HG03139 (cell line): Measurements from ENCODE around the gene SUGP2.
"Not testable (repeated sequence)": the region's sequence is repeated elsewhere in the genome, so short reads cannot be mapped to it uniquely, and the experiment has no call there.

Experiments used
- ATAC-seq: cut with Tn5 transposase; IDR thresholded peaks from one replicate; pipeline ENCODE4 v1.9.1; 2021; ENCODE audit not compliant: unreplicated experiment

Gene SUGP2

DNA sequence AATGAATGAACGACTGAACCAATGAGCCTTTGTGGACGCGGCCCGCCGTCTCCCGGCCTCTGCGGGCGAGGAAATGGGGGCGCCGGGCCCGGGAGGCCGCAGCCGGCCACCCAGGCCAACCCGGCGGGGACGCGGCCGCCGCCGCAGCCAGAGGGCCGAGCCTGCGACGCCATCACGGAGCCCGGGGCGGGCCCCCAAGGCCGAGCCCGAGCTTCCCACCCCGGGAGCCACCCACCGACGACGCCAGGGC, 216 bp downstream of the SUGP2 start:
- no peak for ATAC-seq

- ATAC-seq = peak; percentile 42
Observed at GRCh38 chr19:19032420-19033175, 719 bp downstream of the SUGP2 start.

DNA sequence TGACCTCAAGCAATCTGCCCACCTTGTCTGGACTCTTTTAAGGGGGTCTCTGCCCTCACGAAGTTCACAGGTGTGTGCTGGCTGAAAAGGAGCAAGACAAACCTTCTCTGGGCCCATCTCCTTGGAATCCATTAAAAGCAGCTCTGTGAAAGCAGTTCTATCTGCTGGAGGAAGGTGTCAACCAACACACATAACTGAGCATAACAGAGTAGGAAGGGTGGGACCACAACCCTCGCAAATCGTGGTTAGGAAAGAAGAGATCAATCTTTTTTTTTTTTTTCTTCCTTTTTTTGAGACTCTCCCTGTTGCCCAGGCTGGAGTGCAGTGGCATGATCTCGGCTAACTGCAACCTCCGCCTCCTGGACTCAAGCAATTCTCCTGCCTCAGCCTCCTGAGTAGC, 1.4 kb downstream of the SUGP2 start:
- no peak for ATAC-seq

- no peak for ATAC-seq
Observed at GRCh38 chr19:19028526-19028925, 4.8 kb downstream of the SUGP2 start.

DNA sequence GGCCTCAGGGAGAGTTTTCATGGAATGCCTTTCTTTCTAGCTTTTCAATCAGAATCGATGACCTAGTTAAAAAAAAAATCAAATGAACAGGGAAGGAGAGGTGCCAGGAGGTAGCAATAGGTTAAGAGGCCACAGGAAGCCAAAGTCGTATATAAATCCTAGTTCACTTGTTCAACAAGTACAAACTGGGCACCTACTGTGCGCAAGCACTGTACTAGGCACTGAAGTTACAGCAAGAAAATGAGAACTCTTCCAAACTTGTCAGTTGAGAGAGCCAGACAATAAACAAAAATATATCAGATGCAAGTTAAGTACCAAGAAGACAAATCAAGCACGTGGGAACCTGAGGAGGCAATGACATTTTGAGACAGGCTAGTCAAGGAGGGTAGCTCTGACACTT, 6.1 kb downstream of the SUGP2 start:
- no peak for ATAC-seq

DNA sequence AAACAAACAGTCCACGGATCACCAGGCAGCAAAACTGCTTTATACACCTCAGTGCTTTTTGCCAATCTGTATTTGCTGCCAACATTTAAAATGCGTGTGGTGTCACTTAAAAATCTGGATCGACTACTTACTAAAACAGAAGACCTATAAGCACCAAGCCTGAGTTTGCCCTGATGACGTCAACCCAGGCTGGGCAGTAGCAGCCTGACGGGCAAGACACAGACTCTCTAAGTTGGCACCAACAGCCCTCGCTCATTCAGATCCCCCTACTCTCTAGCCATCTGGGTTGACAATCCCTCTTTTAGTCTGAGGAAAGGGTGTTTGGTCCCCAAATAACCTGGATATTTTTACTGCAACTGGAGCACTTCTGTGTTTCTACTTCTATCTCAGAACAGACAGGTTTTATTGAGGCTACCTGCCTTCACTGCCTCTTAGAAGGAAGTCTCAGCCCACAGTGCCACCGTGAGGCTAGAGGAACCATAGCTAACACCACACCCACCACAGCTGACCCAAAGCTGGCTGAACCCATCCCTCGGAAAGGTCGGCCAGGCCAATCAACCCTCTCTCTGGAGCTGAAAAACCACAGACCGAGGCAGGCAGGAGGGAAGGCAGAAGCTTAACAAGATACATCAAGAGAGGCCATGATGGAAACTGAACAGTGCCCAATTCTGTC, 6.9 kb downstream of the SUGP2 start:
- no peak for ATAC-seq

DNA sequence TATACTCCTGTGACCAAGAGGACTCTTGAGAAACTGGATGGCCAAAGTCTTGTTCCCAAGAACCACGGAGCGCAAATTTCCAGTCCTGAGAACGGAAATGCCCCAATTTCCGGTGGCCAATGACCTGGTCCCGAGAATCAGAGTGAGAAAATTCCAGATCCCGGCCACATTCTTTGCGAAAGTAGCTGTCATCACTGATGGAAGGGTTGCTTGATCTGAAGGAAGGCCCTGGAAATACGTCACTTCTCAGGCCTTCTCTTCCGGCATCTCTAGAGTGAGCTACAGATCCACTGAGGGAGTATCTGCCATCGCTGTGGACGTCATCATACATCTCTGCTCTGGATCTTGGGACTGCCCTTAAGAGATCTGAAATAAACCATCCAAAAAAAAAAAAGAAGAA, 7.5 kb downstream of the SUGP2 start:
- no peak for ATAC-seq

- not testable (repeated sequence) for ATAC-seq
Observed at GRCh38 chr19:19023376-19023775, 9.9 kb downstream of the SUGP2 start.

GRCh38 chr19:19022380-19022961, 10.8 kb downstream of the SUGP2 start:
- no peak for ATAC-seq

DNA sequence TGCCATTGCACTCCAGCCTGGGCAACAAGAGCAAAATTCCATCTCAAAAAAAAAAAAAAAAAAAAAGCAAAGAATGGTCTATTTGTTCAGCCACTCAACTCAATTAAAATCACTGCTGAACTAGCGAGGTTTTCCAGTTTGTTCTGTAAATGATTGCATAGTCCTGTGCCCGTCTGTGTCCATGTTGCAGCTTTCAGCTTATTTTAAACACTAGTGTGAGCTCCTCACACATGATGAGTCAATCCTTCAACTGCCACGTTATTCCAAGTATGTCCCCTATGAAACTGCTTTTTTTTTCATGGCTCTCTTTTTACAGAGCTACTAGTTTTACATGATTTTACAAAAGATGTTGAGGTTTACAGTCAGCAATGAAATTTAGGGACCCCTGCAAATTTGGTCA, 12.2 kb downstream of the SUGP2 start:
- no peak for ATAC-seq

DNA sequence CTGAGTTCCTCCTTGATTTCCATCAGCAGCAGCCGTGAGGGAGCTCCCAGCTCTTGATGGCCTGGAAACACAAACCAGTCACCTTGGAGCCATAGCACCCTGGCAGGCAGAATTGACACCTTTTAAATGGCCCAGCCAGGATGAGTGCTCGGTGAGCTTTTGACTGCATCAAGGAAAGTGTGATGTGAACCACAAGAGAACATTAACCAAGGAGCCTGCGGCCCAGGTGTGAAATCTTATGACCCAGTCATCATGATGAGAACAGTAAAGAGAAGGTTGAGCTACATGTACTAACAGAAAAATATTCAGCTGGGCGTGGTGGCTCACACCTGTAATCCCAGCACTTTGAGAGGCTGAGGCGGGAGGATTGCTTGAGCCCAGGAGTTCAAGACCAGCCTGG, 22.8 kb downstream of the SUGP2 start:
- no peak for ATAC-seq

- ATAC-seq = no peak
Observed at GRCh38 chr19:19009951-19010350, 23.4 kb downstream of the SUGP2 start.

DNA sequence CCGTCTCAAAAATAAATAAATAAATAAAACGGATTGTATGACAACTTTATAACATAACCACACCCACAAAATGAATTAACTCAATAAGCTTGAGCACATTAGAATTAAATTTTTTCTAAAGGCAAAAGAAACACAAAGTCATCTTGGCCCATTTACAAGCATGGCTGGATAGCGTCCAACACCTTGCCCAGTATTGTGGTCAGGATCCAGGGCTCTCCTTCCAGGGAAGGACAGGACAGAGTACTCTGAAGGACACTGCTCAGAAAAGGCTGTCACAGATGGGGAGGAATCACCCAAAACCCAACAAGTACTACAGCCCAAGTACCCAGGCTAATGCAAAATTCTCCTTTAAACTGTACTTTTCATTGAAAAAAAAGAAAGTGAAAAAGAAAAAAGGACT, 27.1 kb downstream of the SUGP2 start:
- ATAC-seq = no peak

GRCh38 chr19:19004144-19004543, 29.2 kb downstream of the SUGP2 start:
- ATAC-seq = no peak

GRCh38 chr19:18999896-19000620, 33.3 kb downstream of the SUGP2 start:
- no peak for ATAC-seq

DNA sequence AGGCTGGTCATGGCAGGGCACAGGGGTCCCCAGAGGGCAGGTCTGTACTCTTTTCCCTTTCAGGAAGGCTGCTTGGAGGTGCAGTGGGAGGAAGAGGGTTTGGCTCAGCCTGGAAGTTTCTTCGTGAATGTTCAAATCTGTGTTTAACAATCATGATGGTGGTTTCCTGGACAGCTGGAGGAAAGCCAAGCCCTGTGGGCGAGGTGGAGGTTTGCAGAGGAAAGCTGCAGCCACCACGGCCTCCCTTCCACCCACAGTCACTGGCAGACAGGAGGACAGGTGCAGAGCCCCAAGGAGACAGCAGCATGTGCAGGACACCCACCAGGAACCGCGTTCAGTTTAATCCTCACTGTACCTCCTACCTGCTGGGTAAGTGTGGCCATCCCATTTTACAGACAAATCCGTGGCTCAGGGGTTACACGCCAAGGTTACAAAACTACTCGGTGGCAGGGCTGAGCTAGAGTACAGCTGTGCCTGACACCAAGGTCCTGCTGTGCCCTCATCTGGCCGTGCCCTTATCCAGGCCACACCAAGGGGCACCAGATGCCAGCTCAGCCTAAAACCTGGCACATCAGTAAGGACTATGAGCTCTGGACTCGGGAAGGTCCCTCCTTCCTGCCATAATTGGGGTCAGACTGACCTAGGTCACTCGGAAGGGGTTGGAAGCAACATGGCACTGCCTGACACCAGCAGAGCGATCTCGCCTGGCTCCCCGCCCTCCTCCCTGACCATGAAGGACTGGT, 34.1 kb downstream of the SUGP2 start:
- no peak for ATAC-seq

DNA sequence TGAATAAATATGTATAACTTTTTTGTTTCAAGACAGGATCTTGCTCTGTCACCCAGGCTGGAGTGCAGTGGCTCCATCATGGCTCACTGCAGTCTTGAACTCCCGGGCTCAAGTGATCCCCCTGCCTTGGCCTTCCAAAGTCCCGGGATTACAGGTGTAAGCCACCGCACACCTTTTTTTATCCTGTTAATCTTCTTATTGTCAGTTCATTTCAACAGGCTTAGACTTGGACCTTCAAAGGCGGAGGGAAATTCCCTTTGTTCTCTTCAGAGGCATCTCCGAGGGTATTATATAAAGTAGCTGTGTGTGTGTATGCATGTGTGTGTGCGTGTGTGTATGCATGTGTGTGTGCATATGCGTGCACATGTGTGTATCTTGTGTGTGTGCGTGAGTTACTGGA, 35.0 kb downstream of the SUGP2 start:
- no peak for ATAC-seq

DNA sequence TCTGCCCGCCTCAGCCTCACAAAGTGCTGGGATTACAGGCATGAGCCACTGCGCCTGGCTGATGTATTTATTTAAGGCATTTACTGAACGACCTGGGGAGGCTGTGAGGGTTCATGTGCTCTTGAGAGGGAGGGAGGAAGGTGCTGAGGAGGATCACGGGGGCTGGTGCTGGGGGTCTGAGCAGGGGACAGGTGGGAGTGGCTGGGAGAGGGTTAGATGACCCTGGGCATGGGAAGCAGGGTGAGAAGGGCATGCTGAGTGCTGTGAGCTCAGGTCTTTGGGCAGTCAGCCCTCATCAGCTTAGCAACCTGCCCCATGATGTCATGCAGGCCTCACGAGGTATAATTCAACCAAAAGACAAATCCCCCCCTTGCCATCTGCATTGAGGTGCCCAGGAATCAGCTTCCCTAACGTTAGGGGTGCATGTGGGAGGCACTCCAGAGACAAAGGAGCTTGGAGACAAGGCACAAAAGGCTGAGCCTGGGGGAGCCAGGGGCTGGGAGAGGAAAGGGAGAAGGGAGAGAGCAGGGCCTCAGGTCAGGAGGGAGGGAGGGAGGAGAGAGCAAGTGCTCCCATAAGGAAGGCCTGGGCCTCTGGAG, 36.4 kb downstream of the SUGP2 start:
- no peak for ATAC-seq

- ATAC-seq = no peak
Observed at GRCh38 chr19:18996351-18996750, 37.0 kb downstream of the SUGP2 start.

DNA sequence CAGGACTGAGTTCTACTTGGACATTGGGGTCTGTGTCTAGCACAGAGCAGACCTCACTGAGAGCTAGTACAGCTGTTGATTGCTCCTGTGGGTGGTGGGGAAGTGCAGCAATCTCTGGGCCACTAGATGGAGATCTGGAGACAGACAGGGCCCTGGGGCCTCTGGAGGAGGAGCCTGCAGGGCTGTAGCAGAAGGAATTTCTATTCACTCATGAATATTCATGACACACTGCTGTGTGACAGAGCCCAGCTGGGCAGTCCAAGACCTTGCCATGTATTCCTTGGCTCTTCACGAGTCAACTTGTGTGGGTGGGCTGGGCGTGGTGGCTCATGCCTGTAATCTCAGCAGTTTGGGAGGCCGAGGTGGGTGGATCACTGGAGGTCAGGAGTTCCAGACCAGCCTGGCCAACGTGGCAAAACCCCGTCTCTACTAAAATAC, 37.5 kb downstream of the SUGP2 start:
- no peak for ATAC-seq

- ATAC-seq = no peak
Observed at GRCh38 chr19:18993115-18993514, 40.2 kb downstream of the SUGP2 start.
